GM12878 (cell line): ENCODE measurements around the gene COL28A1. TPM values are rescaled to one million over a fixed set of nuclear protein-coding genes. Genes with fewer than 3 reads are reported as not detected.

Experiments
- ATAC-seq: fragments of 200-7000 bp; cut with Tn5 transposase; 3 replicates; pipeline ENCODE4 v1.9.1; 2020; ENCODE audit warnings: mild to moderate bottlenecking, moderate library complexity
- BruUV-seq: library from RNA; stranded (reverse); fragments of 400-500 nt; replicated peaks from 2 replicates; lab custom pipeline; 2021; lab: Mats Ljungman, UMichigan
- CTCF ChIA-PET: fragments of 300-600 bp; sonication (Branson Sonifier 250); formaldehyde crosslinking; extraction: SDS; loops from one replicate; lab custom pipeline; 2021; ENCODE audit warnings: inconsistent platforms; lab: Yijun Ruan, JAX
- POLR2A ChIA-PET: fragments of 350-600 bp; formaldehyde crosslinking; extraction: SDS; loops from one replicate; lab custom pipeline; 2021; ENCODE audit warnings: inconsistent platforms; lab: Charles Lee
- RAD21 ChIA-PET: fragments of 300-600 bp; sonication (Branson Sonifier 250); formaldehyde crosslinking; loops from one replicate; lab custom pipeline; 2023; ENCODE audit warnings: antibody characterized with exemption; ENCODE audit not compliant: unreplicated experiment; lab: Charles Lee
- SMC1A ChIA-PET: fragments of 300-600 bp; sonication (Branson Sonifier 250); formaldehyde crosslinking; loops from one replicate; lab custom pipeline; 2023; ENCODE audit not compliant: unreplicated experiment, uncharacterized antibody; lab: Charles Lee
- DNase-seq: peaks from one replicate; pipeline ENCODE4 v3.0.0-alpha.2; 2011; ENCODE audit warnings: low read depth, low spot score
- FAIRE-seq: peaks from 3 replicates; lab custom pipeline; 2011; peaks lifted over from hg19 to GRCh38; lab: Jason Lieb, UNC
- H2AFZ ChIP-seq: 2 replicates; pipeline ENCODE4 v1.6.0; 2011; ENCODE audit warnings: low read depth, low read length, control low read depth; ENCODE audit not compliant: control insufficient read depth
- H3K27ac ChIP-seq: 2 replicates; pipeline ENCODE4 v1.5.1; 2011; ENCODE audit warnings: control low read depth; ENCODE audit not compliant: control insufficient read depth, insufficient read depth
- H3K27me3 ChIP-seq, 2 experiments: replicated peaks in 1 of 2; 2 replicates each; pipeline versions ENCODE4 v1.6.0 to v1.6.1; 2011; ENCODE audit warnings: low read length in 1 of 2; ENCODE audit not compliant: control insufficient read depth in 2 of 2, insufficient read depth in 2 of 2
- H3K36me3 ChIP-seq, 2 experiments: 2 replicates each; pipeline ENCODE4 v1.5.1; 2011; ENCODE audit warnings: low read length in 1 of 2; ENCODE audit not compliant: control insufficient read depth in 2 of 2, insufficient read depth in 2 of 2
- H3K4me1 ChIP-seq: 2 replicates; pipeline ENCODE4 v1.6.1; 2011; ENCODE audit warnings: mild to moderate bottlenecking, low read length, moderate library complexity, mixed read lengths; ENCODE audit not compliant: control insufficient read depth, insufficient read depth
- H3K4me2 ChIP-seq: 2 replicates; pipeline ENCODE4 v1.6.0; 2011; ENCODE audit warnings: control low read depth; ENCODE audit not compliant: control insufficient read depth, insufficient read depth
- H3K4me3 ChIP-seq: fragments of 200-600 bp; sonication (generic); 2 replicates; pipeline ENCODE4 v1.5.1; 2016
- H3K79me2 ChIP-seq: 2 replicates; pipeline ENCODE4 v1.6.0; 2011; ENCODE audit warnings: low read length; ENCODE audit not compliant: control insufficient read depth, insufficient read depth
- H3K9ac ChIP-seq: 2 replicates; pipeline ENCODE4 v1.8.0; 2011; ENCODE audit warnings: low read length, control low read depth, mixed read lengths; ENCODE audit not compliant: control insufficient read depth, insufficient read depth
- H3K9me3 ChIP-seq: replicated peaks from 3 replicates; pipeline ENCODE4 v1.5.1; 2011; ENCODE audit warnings: mild to moderate bottlenecking, low read length; ENCODE audit not compliant: control insufficient read depth, insufficient read depth
- H4K20me1 ChIP-seq: 2 replicates; pipeline ENCODE4 v1.6.0; 2011; ENCODE audit not compliant: control insufficient read depth, insufficient read depth
- EZH2 ChIP-seq: IDR thresholded peaks from 2 replicates; pipeline ENCODE4 v1.6.1; 2012; ENCODE audit warnings: low read depth, mild to moderate bottlenecking, control low read depth, inconsistent platforms, low read length, borderline replicate concordance; ENCODE audit not compliant: control insufficient read depth
- MXI1 ChIP-seq: fragments of 150-350 bp; IDR thresholded peaks from 2 replicates; pipeline ENCODE4 v1.6.1; 2011; ENCODE audit warnings: low read depth, mild to moderate bottlenecking, inconsistent platforms, low read length, improper control_type of control experiment
- NFIC ChIP-seq: IDR thresholded peaks from 2 replicates; pipeline ENCODE4 v1.6.1; 2012; ENCODE audit warnings: low read depth, mild to moderate bottlenecking, inconsistent platforms, low read length, moderate library complexity
- SMAD5 ChIP-seq: IDR thresholded peaks from 2 replicates; pipeline ENCODE4 v1.6.1; 2016; ENCODE audit warnings: antibody characterized with exemption, low read depth
- TARDBP ChIP-seq: IDR thresholded peaks from 2 replicates; pipeline ENCODE4 v1.6.1; 2016; ENCODE audit warnings: borderline replicate concordance
- ZBTB40 ChIP-seq: fragments of 450-650 bp; IDR thresholded peaks from 2 replicates; pipeline ENCODE4 v1.6.1; 2016; ENCODE audit warnings: mild to moderate bottlenecking, moderate library complexity, borderline replicate concordance
- ZNF207 ChIP-seq: fragments of 450-650 bp; IDR thresholded peaks from 2 replicates; pipeline ENCODE4 v1.6.1; 2014; ENCODE audit warnings: antibody characterized with exemption, mild to moderate bottlenecking, borderline replicate concordance
- WGBS: methylation state at CpG from one replicate; pipeline ENCODE4 v1.1.6; 2016; ENCODE audit warnings: low lambda C conversion rate; ENCODE audit not compliant: insufficient replicate concordance, insufficient coverage; ENCODE audit errors: missing lambda C conversion rate; 5-methylcytosine and 5-hydroxymethylcytosine counted together
- in situ Hi-C: fragments of 300-500 bp; cut with MboI; formaldehyde crosslinking; loops from 9 replicates; pipeline ENCODE4 v1.14.3; 2018; ENCODE audit warnings: mixed read lengths
- intact Hi-C: fragments of 100-400 bp; cut with micrococcal nuclease; formaldehyde crosslinking; loops from one replicate; pipeline ENCODE4 v1.14.2; 2022; ENCODE audit not compliant: unreplicated experiment
- polyA plus RNA-seq, 11 experiments: library from polyadenylated mRNA; depleted of rRNA in 4 of 11; unstranded in 6 of 11; stranded (reverse) in 5 of 11; fragments of >200 nt; fragmentation: Nextera tagmentation in 4 of 11; fragmentation: Illumina TruSeq in 1 of 11; extraction: Ambion mirVana in 4 of 11; extraction: Trizol in 1 of 11; gene quantifications; 1 replicate in 1 of 11; 2 replicates in 10 of 11; pipeline versions ENCODE4 v1.2.1 to v1.2.3, GENCODE V29; 2011 to 2016; ENCODE audit warnings: inconsistent platforms in 2 of 11, missing spikeins in 2 of 11, low read depth in 1 of 11
- total RNA-seq, 4 experiments: library from RNA; depleted of rRNA in 3 of 4; stranded (reverse); fragments of >200 nt in 3 of 4; fragmentation: Illumina TruSeq in 1 of 4; extraction: Trizol in 1 of 4; gene quantifications; 2 replicates each; pipeline versions ENCODE4 v1.2.1 to v1.2.3, GENCODE V29; 2013 to 2021

Gene COL28A1
- total and polyA plus RNA-seq, 10 of the 15 experiments (the other 5 are each of a cell fraction or from before 2014, with no cell fraction given): 0.05 to 0.22 TPM; not detected in 8

GRCh38 chr7:7481802-7482201 is 53.9 kb downstream of the COL28A1 start:
- no peak overlapping the region for H3K9ac ChIP-seq
- H2AFZ ChIP-seq: no peak overlapping the region
- no peaks in the 10 kb centered on the region for H3K79me2 ChIP-seq
- H3K4me3 ChIP-seq: no peak overlapping the region
- H3K4me1 ChIP-seq: no peaks in the 10 kb centered on the region
- H3K9me3 ChIP-seq: no peaks in the 10 kb centered on the region; the same call in 2 of the 3 replicates
- no peaks in the 10 kb centered on the region for H3K27me3 ChIP-seq
- CTCF ChIA-PET: no interaction called here
- TF ChIP-seq TARDBP (no peak), EZH2 (no peak), ZBTB40 (no peak), SMAD5 (no peak), MXI1 (no peak), ZNF207 (no peak), NFIC (no peak)
- H4K20me1 ChIP-seq: no peaks in the 10 kb centered on the region
- SMC1A ChIA-PET: no interaction called here
- no peak overlapping the region for H3K4me2 ChIP-seq
- BruUV-seq: no TSS peak
- DNase-seq (no peak), FAIRE-seq (no peak), ATAC-seq (no peak)
- RAD21 ChIA-PET: no interaction called here
- POLR2A ChIA-PET: no interaction called here
- WGBS: 22% methylated on average over 2 of the region's 2 CpGs
- intact Hi-C loops: no loop called here
- no peak overlapping the region for H3K27ac ChIP-seq
- in situ Hi-C loops: no loop called here
- no peaks in the 10 kb centered on the region for H3K36me3 ChIP-seq
